SJSA1 (cell line): ENCODE data around the gene GPR146. TPM values are rescaled to one million over a fixed set of nuclear protein-coding genes. Genes with fewer than 3 reads are reported as not detected.

Source experiments
- DNase-seq, 2 experiments: peaks; one replicate each; pipeline ENCODE4 v3.0.0-alpha.2; 2015 to 2020; ENCODE audit warnings: low spot score in 2 of 2, low read depth in 1 of 2
- H3K27ac ChIP-seq: fragments of 250-450 bp; sonication (Bioruptor Pico); 2 replicates; pipeline ENCODE4 v1.5.1; 2020; ENCODE audit warnings: mild to moderate bottlenecking, moderate library complexity
- H3K27me3 ChIP-seq: fragments of 250-450 bp; sonication (Bioruptor Pico); replicated peaks from 2 replicates; pipeline ENCODE4 v1.5.1; 2020; ENCODE audit warnings: mild to moderate bottlenecking, moderate library complexity
- H3K36me3 ChIP-seq: fragments of 250-450 bp; sonication (Bioruptor Pico); 2 replicates; pipeline ENCODE4 v1.5.1; 2020; ENCODE audit warnings: mild to moderate bottlenecking
- H3K4me1 ChIP-seq: fragments of 250-450 bp; sonication (Bioruptor Pico); replicated peaks from 2 replicates; pipeline ENCODE4 v1.6.1; 2021; ENCODE audit warnings: mild to moderate bottlenecking
- H3K4me3 ChIP-seq: fragments of 250-450 bp; sonication (Bioruptor Pico); 2 replicates; pipeline ENCODE4 v1.5.1; 2020; ENCODE audit warnings: mild to moderate bottlenecking
- H3K9me3 ChIP-seq: fragments of 250-450 bp; sonication (Bioruptor Pico); replicated peaks from 2 replicates; pipeline ENCODE4 v1.5.1; 2020; ENCODE audit warnings: mild to moderate bottlenecking
- total RNA-seq: library from RNA; depleted of rRNA; stranded (reverse); fragments of >200 nt; shearing (Covaris generic); gene quantifications from 2 replicates; pipeline ENCODE4 v1.2.3, GENCODE V29; 2014

GPR146 gene
- total RNA-seq, 1 experiment from 2014 or later, result 0.08 TPM

DNA sequence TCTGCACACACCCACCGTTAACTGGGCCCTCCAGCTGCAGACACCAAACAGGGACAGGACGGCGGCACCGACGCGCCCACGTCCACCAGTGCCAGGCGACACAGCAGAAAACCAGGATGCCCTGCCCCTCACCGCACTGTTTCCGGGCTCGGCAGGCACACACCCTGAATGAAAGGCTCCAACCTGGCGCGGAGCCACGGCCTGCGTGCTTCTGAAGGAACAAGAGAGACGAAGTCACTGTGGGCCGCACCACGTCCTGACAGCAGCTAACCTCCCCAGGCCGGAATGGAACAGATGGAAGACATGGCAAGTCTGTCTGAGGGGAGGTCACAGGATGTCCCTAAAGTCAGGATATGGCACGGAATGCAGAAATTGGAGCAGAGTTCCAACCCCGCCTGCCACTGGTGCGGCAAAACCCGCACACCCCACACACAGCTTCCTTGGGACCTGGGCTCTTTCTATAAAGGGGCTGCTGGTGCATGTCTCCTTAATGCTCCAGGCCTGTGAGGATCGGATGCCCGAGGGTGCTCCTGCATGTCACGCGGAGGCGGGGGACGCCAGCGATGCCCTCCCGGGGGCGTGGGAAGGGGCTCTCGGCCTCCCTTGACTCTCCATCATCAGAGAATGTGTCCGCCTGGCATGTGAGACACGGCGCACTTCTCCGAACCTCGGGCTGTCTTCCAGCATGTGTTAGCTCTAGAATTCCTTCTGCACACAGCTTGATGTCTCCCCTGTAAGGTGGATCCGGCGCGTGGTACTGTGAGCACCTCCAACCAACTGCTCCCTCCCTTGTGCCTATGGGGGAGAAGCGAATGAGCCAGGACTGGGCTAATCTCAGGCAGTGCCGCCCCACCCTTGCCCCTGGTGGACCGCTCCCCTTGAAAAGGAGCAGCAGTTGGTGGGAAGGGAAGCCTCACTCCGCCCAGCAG, 39.6 kb downstream of the GPR146 start:
- Histone ChIP-seq H3K27ac (no peak overlapping the region), H3K4me3 (no peak overlapping the region), H3K4me1 (peaks cover 19% of the 10 kb centered on the region), H3K27me3 (peaks cover 10% of the 10 kb centered on the region; the same call in 1 of the 2 replicates), H3K36me3 (no peaks in the 10 kb centered on the region), H3K9me3 (no peaks in the 10 kb centered on the region)
- DNase-seq, result no peak

- H3K27ac ChIP-seq, result no peak overlapping the region
- H3K36me3 ChIP-seq, result no peaks in the 10 kb centered on the region
- no peaks in the 10 kb centered on the region for H3K9me3 ChIP-seq
- no peak overlapping the region for H3K4me3 ChIP-seq
- peaks cover 19% of the 10 kb centered on the region for H3K4me1 ChIP-seq
- DNase-seq, result no peak
- peaks cover 10% of the 10 kb centered on the region; the same call in 1 of the 2 replicates for H3K27me3 ChIP-seq
These were observed 40.9 kb downstream of the GPR146 start for GRCh38 chr7:1085266-1085665.

- Histone ChIP-seq H3K4me1 (peaks cover 19% of the 10 kb centered on the region), H3K36me3 (no peaks in the 10 kb centered on the region), H3K4me3 (no peak overlapping the region), H3K9me3 (no peaks in the 10 kb centered on the region), H3K27ac (no peak overlapping the region), H3K27me3 (peaks cover 10% of the 10 kb centered on the region; the same call in 1 of the 2 replicates)
- DNase-seq, result no peak
These were observed 41.6 kb downstream of the GPR146 start for GRCh38 chr7:1085910-1086421.

DNA sequence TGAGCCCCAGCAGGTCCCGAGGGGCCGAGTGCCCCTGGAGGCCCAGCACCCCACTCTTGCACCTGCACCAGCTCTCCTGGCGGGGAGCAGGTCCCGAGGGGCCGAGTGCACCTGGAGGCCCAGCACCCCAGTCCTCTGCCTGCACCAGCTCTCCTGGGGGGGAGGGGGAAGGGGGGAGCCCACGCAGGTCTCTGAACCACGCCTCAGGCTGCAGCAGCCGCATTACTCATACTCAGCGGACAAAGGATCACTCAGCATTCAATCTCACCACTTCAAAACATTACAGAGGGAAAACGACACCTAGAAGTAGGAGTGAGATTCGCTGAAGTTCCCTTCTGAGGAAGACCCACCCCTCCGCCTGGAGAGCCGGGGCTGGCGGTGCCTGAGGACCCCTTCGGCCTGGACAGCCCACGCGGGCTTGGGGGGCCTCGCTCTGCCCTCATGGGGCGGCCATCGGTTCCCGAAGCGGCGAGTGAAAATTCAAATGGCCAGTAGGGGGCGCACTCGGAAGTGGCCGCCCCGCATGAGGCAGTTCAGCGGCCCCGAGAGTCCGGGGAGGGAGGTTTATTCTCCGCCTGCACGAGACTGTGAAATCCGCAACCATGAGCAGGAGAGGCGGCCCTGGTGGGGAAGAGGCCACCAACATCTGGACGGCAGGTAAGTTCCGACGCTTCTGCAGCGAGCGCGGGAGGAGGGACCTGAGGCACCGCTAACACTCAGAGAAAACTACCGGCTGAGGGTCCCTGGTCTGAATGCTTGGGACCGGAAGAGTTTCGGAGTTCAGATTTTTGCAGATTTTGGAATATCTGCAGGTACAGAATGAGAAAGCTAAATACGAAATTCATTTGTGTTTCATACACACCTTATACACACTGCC, 42.5 kb downstream of the GPR146 start:
- Histone ChIP-seq H3K4me3 (peak overlapping the region; percentile 12; the same call in 1 of the 2 replicates), H3K9me3 (no peaks in the 10 kb centered on the region), H3K36me3 (no peaks in the 10 kb centered on the region), H3K27me3 (0 out of 2 replicates have a peak, but pooled peaks cover 3% of the 10 kb centered on the region), H3K27ac (no peak overlapping the region), H3K4me1 (peaks cover 15% of the 10 kb centered on the region)
- DNase-seq, result peak in 1 of 2 experiments; percentile 54

- H3K27ac ChIP-seq, result no peak overlapping the region
These were observed 43.1 kb downstream of the GPR146 start for GRCh38 chr7:1087465-1087814.

GRCh38 chr7:1087952-1088920, 43.9 kb downstream of the GPR146 start, which contains the start of gene GPER1:
GPER1 (plus strand) TSS chr7:1088113; CDS start chr7:1091729, 3,616 bp downstream.
- Histone ChIP-seq H3K27ac (no peak within 1 kb of the TSS), H3K4me1 (peaks cover 7% of the 10 kb centered on the region), H3K4me3 (peak within 1 kb of the TSS; percentile 12; the same call in 1 of the 2 replicates), H3K27me3 (no peaks in the 10 kb centered on the region), H3K36me3 (no peaks in the 10 kb centered on the region), H3K9me3 (no peaks in the 10 kb centered on the region)
- DNase-seq, result no peak

More at GRCh38 chr7:1087465-1087814, 43.1 kb downstream of the GPR146 start:
- no peak for DNase-seq
- Histone ChIP-seq H3K27me3 (0 out of 2 replicates have a peak, but pooled peaks cover 3% of the 10 kb centered on the region), H3K36me3 (no peaks in the 10 kb centered on the region), H3K4me1 (peaks cover 8% of the 10 kb centered on the region), H3K4me3 (no peak overlapping the region), H3K9me3 (no peaks in the 10 kb centered on the region)

DNA sequence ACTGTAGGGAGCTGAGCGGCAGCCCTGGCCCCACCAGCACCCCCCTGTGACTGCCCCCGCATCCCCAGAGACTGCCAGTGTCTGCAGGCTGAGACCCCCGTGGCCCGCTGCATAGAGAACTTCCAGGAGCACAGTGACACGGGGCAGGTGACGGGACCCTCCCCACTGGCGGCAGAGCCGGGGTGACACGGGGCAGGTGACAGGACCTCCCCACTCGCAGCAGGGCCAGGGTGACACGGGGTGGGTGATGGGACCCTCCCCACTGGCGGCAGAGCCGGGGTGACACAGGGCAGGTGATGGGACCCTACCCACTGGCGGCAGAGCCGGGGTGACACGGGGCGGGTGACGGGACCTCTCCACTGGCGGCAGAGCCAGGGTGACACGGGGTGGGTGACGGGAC, 45.9 kb downstream of the GPR146 start:
- H3K27ac ChIP-seq, result no peak overlapping the region
- H3K4me3 ChIP-seq, result no peak overlapping the region
- H3K9me3 ChIP-seq, result no peaks in the 10 kb centered on the region
- peaks cover 7% of the 10 kb centered on the region for H3K4me1 ChIP-seq
- H3K27me3 ChIP-seq, result no peaks in the 10 kb centered on the region
- no peak for DNase-seq
- no peaks in the 10 kb centered on the region for H3K36me3 ChIP-seq

GRCh38 chr7:1090686-1091643, 46.6 kb downstream of the GPR146 start:
- Histone ChIP-seq H3K9me3 (no peaks in the 10 kb centered on the region), H3K4me1 (peaks cover 7% of the 10 kb centered on the region), H3K27me3 (no peaks in the 10 kb centered on the region), H3K4me3 (no peak overlapping the region), H3K36me3 (no peaks in the 10 kb centered on the region), H3K27ac (no peak overlapping the region)
- no peak for DNase-seq

DNA sequence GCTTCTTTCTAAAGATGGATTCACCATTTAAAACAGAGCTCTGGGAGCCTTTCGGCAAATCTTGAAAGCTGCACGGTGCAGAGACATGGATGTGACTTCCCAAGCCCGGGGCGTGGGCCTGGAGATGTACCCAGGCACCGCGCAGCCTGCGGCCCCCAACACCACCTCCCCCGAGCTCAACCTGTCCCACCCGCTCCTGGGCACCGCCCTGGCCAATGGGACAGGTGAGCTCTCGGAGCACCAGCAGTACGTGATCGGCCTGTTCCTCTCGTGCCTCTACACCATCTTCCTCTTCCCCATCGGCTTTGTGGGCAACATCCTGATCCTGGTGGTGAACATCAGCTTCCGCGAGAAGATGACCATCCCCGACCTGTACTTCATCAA, 47.3 kb downstream of the GPR146 start:
- no peaks in the 10 kb centered on the region for H3K36me3 ChIP-seq
- H3K27me3 ChIP-seq, result no peaks in the 10 kb centered on the region
- peaks cover 6% of the 10 kb centered on the region for H3K4me1 ChIP-seq
- H3K27ac ChIP-seq, result no peak overlapping the region
- H3K9me3 ChIP-seq, result no peaks in the 10 kb centered on the region
- no peak overlapping the region for H3K4me3 ChIP-seq
- DNase-seq, result no peak

DNA sequence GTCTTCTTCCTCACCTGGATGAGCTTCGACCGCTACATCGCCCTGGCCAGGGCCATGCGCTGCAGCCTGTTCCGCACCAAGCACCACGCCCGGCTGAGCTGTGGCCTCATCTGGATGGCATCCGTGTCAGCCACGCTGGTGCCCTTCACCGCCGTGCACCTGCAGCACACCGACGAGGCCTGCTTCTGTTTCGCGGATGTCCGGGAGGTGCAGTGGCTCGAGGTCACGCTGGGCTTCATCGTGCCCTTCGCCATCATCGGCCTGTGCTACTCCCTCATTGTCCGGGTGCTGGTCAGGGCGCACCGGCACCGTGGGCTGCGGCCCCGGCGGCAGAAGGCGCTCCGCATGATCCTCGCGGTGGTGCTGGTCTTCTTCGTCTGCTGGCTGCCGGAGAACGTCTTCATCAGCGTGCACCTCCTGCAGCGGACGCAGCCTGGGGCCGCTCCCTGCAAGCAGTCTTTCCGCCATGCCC, 47.9 kb downstream of the GPR146 start:
- H3K4me3 ChIP-seq, result no peak overlapping the region
- H3K27ac ChIP-seq, result no peak overlapping the region
- no peak for DNase-seq
- H3K4me1 ChIP-seq, result peaks cover under 1% of the 10 kb centered on the region
- no peaks in the 10 kb centered on the region for H3K27me3 ChIP-seq
- H3K36me3 ChIP-seq, result no peaks in the 10 kb centered on the region
- H3K9me3 ChIP-seq, result no peaks in the 10 kb centered on the region

GRCh38 chr7:1092806-1093501, 48.6 kb downstream of the GPR146 start:
- Histone ChIP-seq H3K36me3 (no peaks in the 10 kb centered on the region), H3K27ac (no peak overlapping the region), H3K4me1 (no peaks in the 10 kb centered on the region; the same call in 1 of the 2 replicates), H3K9me3 (no peaks in the 10 kb centered on the region), H3K4me3 (no peak overlapping the region), H3K27me3 (no peaks in the 10 kb centered on the region)
- no peak for DNase-seq
